ENCODE measurements around the gene MRTFA.
A peak's percentile ranks its signal among the peaks of the same experiment; 100 is the strongest.

Gene MRTFA

GRCh38 chr22:40484906-40485669 is 151.4 kb downstream of the MRTFA start:
- no peak for DNase-seq

GRCh38 chr22:40482886-40483285 is 153.6 kb downstream of the MRTFA start:
- no peak for DNase-seq

GRCh38 chr22:40482391-40482790 is 154.1 kb downstream of the MRTFA start:
- no peak for DNase-seq

- DNase-seq: no peak
These were observed 155.5 kb downstream of the MRTFA start for GRCh38 chr22:40480996-40481395.

- DNase-seq: no peak
These were observed 156.5 kb downstream of the MRTFA start for GRCh38 chr22:40479887-40480538.

GRCh38 chr22:40479126-40479800 is 157.3 kb downstream of the MRTFA start:
- DNase-seq: peak; percentile 17

GRCh38 chr22:40478338-40479125 is 158.0 kb downstream of the MRTFA start:
- DNase-seq: no peak

- DNase-seq: no peak
These were observed 158.7 kb downstream of the MRTFA start for GRCh38 chr22:40477683-40478337.

GRCh38 chr22:40476341-40476740 is 160.2 kb downstream of the MRTFA start:
- no peak for DNase-seq

GRCh38 chr22:40473703-40474102 is 162.8 kb downstream of the MRTFA start:
- DNase-seq: no peak

- DNase-seq: no peak
These were observed 163.9 kb downstream of the MRTFA start for GRCh38 chr22:40472579-40472978.

- no peak for DNase-seq
These were observed 164.5 kb downstream of the MRTFA start for GRCh38 chr22:40472051-40472450.

- no peak for DNase-seq
These were observed 167.3 kb downstream of the MRTFA start for GRCh38 chr22:40469181-40469580.

- no peak for DNase-seq
These were observed 167.9 kb downstream of the MRTFA start for GRCh38 chr22:40468616-40469015.

- no peak for DNase-seq
These were observed 169.5 kb downstream of the MRTFA start for GRCh38 chr22:40466976-40467375.

- peak; percentile 63 for DNase-seq
These were observed 172.8 kb downstream of the MRTFA start for GRCh38 chr22:40463683-40464082.

- peak; percentile 55 for DNase-seq
These were observed 173.4 kb downstream of the MRTFA start for GRCh38 chr22:40463017-40463631.

- peak; percentile 28 for DNase-seq
These were observed 174.1 kb downstream of the MRTFA start for GRCh38 chr22:40462195-40462984.

- DNase-seq: no peak
These were observed 182.8 kb downstream of the MRTFA start for GRCh38 chr22:40453671-40454070.

GRCh38 chr22:40452730-40453487 is 183.6 kb downstream of the MRTFA start:
- no peak for DNase-seq

All from CD4-positive, alpha-beta T cell treated with Interleukin-17A for 1 hour (primary cell).